Endothelial cell of umbilical vein (primary cell): ENCODE results near the gene MAP4K1. TPM values are rescaled to one million over a fixed set of nuclear protein-coding genes. Genes with fewer than 3 reads are reported as not detected.
A peak's percentile ranks its signal among the peaks of the same experiment; 100 is the strongest.

Experiments used
- BruUV-seq: library from RNA; stranded (reverse); fragments of 400-500 nt; replicated peaks from 2 replicates; lab custom pipeline; 2021; lab: Mats Ljungman, UMichigan
- CTCF ChIA-PET: fragments of 300-600, 350-600 bp; sonication (Branson Sonifier 250); formaldehyde crosslinking; loops from one replicate; lab custom pipeline; 2021; ENCODE audit warnings: antibody characterized with exemption, inconsistent platforms; lab: Charles Lee
- POLR2A ChIA-PET: fragments of 300-600, 350-600 bp; sonication (Branson Sonifier 250); formaldehyde crosslinking; loops from one replicate; lab custom pipeline; 2021; ENCODE audit warnings: antibody characterized with exemption, inconsistent platforms; lab: Charles Lee
- DNase-seq: peaks from one replicate; pipeline ENCODE4 v3.0.0-alpha.2; 2011; ENCODE audit warnings: low read depth, low spot score
- FAIRE-seq: peaks from 2 replicates; lab custom pipeline; 2011; peaks lifted over from hg19 to GRCh38; lab: Jason Lieb, UNC
- H2AFZ ChIP-seq: 2 replicates; pipeline ENCODE4 v1.6.0; 2012; ENCODE audit warnings: low read depth, low read length, control low read depth, inconsistent platforms
- H3K27ac ChIP-seq: 2 replicates; pipeline ENCODE4 v1.5.1; 2011; ENCODE audit warnings: low read depth, mild to moderate bottlenecking, control low read depth, low read length, moderate library complexity; ENCODE audit not compliant: insufficient read depth
- H3K27me3 ChIP-seq, 2 experiments: 2 replicates each; pipeline versions ENCODE4 v1.6.0 to v1.6.1; 2011; ENCODE audit warnings: low read length in 2 of 2, mixed read lengths in 1 of 2; ENCODE audit not compliant: control insufficient read depth in 2 of 2, insufficient read depth in 2 of 2
- H3K36me3 ChIP-seq, 2 experiments: 2 replicates in 1 of 2; 3 replicates in 1 of 2; pipeline ENCODE4 v1.5.1; 2011; ENCODE audit warnings: low read length in 2 of 2, mild to moderate bottlenecking in 1 of 2, moderate library complexity in 1 of 2; ENCODE audit not compliant: control insufficient read depth in 2 of 2, insufficient read depth in 2 of 2; ENCODE audit errors: extremely low read depth in 1 of 2
- H3K4me1 ChIP-seq: 3 replicates; pipeline ENCODE4 v1.5.1; 2011; ENCODE audit warnings: mild to moderate bottlenecking, low read length; ENCODE audit not compliant: control insufficient read depth, insufficient read depth; ENCODE audit errors: extremely low read depth
- H3K4me2 ChIP-seq: 2 replicates; pipeline ENCODE4 v1.6.1; 2011; ENCODE audit warnings: low read length, control low read depth, mixed read lengths; ENCODE audit not compliant: insufficient read depth
- H3K4me3 ChIP-seq, 3 experiments: fragments of 200-600 bp in 1 of 3; sonication (generic), shearing (Covaris generic) in 1 of 3; replicated peaks in 1 of 3; 2 replicates each; pipeline ENCODE4 v1.5.1; 2011 to 2016; ENCODE audit warnings: control low read depth in 3 of 3, low read length in 3 of 3, mild to moderate bottlenecking in 2 of 3, inconsistent platforms in 1 of 3, low read depth in 1 of 3, moderate library complexity in 1 of 3; ENCODE audit not compliant: insufficient read depth in 1 of 3
- H3K79me2 ChIP-seq: 2 replicates; pipeline ENCODE4 v1.6.0; 2012; ENCODE audit warnings: low read length, inconsistent platforms; ENCODE audit not compliant: control insufficient read depth, insufficient read depth
- H3K9ac ChIP-seq: replicated peaks from 2 replicates; pipeline ENCODE3; 2011; ENCODE audit warnings: low read length, control low read depth; ENCODE audit not compliant: insufficient read depth; ENCODE audit errors: extremely low read depth
- H3K9me1 ChIP-seq: replicated peaks from 3 replicates; pipeline ENCODE4 v1.6.0; 2011; ENCODE audit warnings: mild to moderate bottlenecking, low read length; ENCODE audit not compliant: control insufficient read depth, insufficient read depth; ENCODE audit errors: extremely low read depth
- H3K9me3 ChIP-seq: replicated peaks from 2 replicates; pipeline ENCODE4 v1.5.1; 2012; ENCODE audit warnings: low read length, inconsistent platforms; ENCODE audit not compliant: control insufficient read depth, insufficient read depth
- H4K20me1 ChIP-seq: replicated peaks from 2 replicates; pipeline ENCODE3; 2011; ENCODE audit warnings: mild to moderate bottlenecking, low read length; ENCODE audit not compliant: control insufficient read depth, insufficient read depth; ENCODE audit errors: extremely low read depth
- CTCF ChIP-seq, 2 donors: IDR thresholded peaks; 1 replicate in 1 of 2; 2 replicates in 1 of 2; pipeline ENCODE4 v1.5.1; 2011; ENCODE audit warnings: low read length in 2 of 2, mild to moderate bottlenecking in 2 of 2, moderate library complexity in 2 of 2, control low read depth in 1 of 2, inconsistent platforms in 1 of 2, low read depth in 1 of 2; ENCODE audit not compliant: insufficient read depth in 1 of 2; ENCODE audit errors: extremely low read depth in 1 of 2
- FOS ChIP-seq: IDR thresholded peaks from 2 replicates; pipeline ENCODE4 v1.6.1; 2011; ENCODE audit warnings: mild to moderate bottlenecking, low read length, moderate library complexity, borderline replicate concordance; ENCODE audit not compliant: insufficient read depth
- JUN ChIP-seq: IDR thresholded peaks from 2 replicates; pipeline ENCODE4 v1.6.1; 2011; ENCODE audit warnings: borderline replicate concordance, low read depth; ENCODE audit not compliant: insufficient read length, insufficient read depth
- POLR2AphosphoS5 ChIP-seq: IDR thresholded peaks from 2 replicates; pipeline ENCODE4 v1.6.1; 2012; ENCODE audit warnings: low read depth, mild to moderate bottlenecking, control low read depth, low read length, moderate library complexity; ENCODE audit not compliant: insufficient read depth
- dilution Hi-C: fragments of 300-500 bp; cut with MboI; formaldehyde crosslinking; loops from one replicate; pipeline ENCODE4 v1.15.0; 2019; ENCODE audit warnings: low sequenced_read_pairs; ENCODE audit not compliant: extremely low pct_ligation_motif_present
- intact Hi-C: fragments of 100-400 bp; cut with micrococcal nuclease; formaldehyde crosslinking; loops from one replicate; pipeline ENCODE4 v1.10.0; 2022
- polyA plus RNA-seq, 4 experiments: library from polyadenylated mRNA; depleted of rRNA in 3 of 4; stranded (reverse) in 3 of 4; unstranded in 1 of 4; fragments of >200 nt; gene quantifications; 2 replicates each; pipeline versions ENCODE4 v1.2.1 to v1.2.3, GENCODE V29; 2011 to 2012; ENCODE audit warnings: missing spikeins in 1 of 4
- total RNA-seq: library from RNA; stranded (reverse); gene quantifications from 2 replicates; pipeline ENCODE4 v1.2.3, GENCODE V29; 2021

MAP4K1 gene
- total and polyA plus RNA-seq, 2 donors (not counting 3 experiments of a cell fraction or from before 2014, with no cell fraction given): 0.12 to 1.6 TPM

- H3K27ac ChIP-seq: peak overlapping the region; percentile 87
- DNase-seq (peak; percentile 98), FAIRE-seq (peak; percentile 98)
- POLR2A ChIA-PET: interaction anchor here (0.6 to 4.2 kb wide), 5 partner anchors 11 to 65 kb away, joined by 4 to 28 read pairs (median 4); partner anchors contain the start of gene ACTN4
- no peaks in the 10 kb centered on the region for H3K9me3 ChIP-seq
- BruUV-seq: TSS peak; percentile 67
- dilution Hi-C loops (no loop called here), intact Hi-C loops (loop anchor here (1.0 to 2.0 kb wide), 4 partner anchors 8 to 48 kb away; no protein-coding TSS in a partner anchor)
- TF ChIP-seq JUN: peak; percentile 22
- peak; percentile 62 for TF ChIP-seq POLR2AphosphoS5
- TF ChIP-seq FOS: peak; percentile 62
- TF ChIP-seq CTCF (IDR thresholded peaks at IDR 0.05; ENCODE audit: extremely low read depth in 1 of 2, insufficient read depth in 1 of 2, low read depth in 1 of 2, low read length in 2 of 2): no peak
- H3K4me2 ChIP-seq: peak overlapping the region; percentile 47
- no peak overlapping the region for H2AFZ ChIP-seq
- no peaks in the 10 kb centered on the region for H3K27me3 ChIP-seq
- peaks cover 66% of the 10 kb centered on the region for H3K4me1 ChIP-seq
- H3K4me3 ChIP-seq: no peak overlapping the region
- H4K20me1 ChIP-seq: no peaks in the 10 kb centered on the region
- CTCF ChIA-PET: interaction anchor here (1.0 to 3.3 kb wide), 11 partner anchors 11 to 48 kb away, joined by 3 to 12 read pairs (median 6); partner anchors contain the start of gene ACTN4
- H3K9ac ChIP-seq: peak overlapping the region; percentile 59
- H3K79me2 ChIP-seq: peaks cover 97% of the 10 kb centered on the region
- peaks cover 0 to 3% of the 10 kb centered on the region in 2 experiments for H3K36me3 ChIP-seq
- no peaks in the 10 kb centered on the region for H3K9me1 ChIP-seq
These were observed 40.9 kb upstream of the MAP4K1 start for GRCh38 chr19:38658462-38659306.
